ENCODE measurements around the gene CLDN6. TPM values are rescaled to one million over a fixed set of nuclear protein-coding genes. Genes with fewer than 3 reads are reported as not detected.

CLDN6 gene
- total and polyA plus RNA-seq, 2 of the 13 experiments (the other 11 are each of a cell fraction or from before 2014, with no cell fraction given), result 5.9 to 7.6 TPM

DNA sequence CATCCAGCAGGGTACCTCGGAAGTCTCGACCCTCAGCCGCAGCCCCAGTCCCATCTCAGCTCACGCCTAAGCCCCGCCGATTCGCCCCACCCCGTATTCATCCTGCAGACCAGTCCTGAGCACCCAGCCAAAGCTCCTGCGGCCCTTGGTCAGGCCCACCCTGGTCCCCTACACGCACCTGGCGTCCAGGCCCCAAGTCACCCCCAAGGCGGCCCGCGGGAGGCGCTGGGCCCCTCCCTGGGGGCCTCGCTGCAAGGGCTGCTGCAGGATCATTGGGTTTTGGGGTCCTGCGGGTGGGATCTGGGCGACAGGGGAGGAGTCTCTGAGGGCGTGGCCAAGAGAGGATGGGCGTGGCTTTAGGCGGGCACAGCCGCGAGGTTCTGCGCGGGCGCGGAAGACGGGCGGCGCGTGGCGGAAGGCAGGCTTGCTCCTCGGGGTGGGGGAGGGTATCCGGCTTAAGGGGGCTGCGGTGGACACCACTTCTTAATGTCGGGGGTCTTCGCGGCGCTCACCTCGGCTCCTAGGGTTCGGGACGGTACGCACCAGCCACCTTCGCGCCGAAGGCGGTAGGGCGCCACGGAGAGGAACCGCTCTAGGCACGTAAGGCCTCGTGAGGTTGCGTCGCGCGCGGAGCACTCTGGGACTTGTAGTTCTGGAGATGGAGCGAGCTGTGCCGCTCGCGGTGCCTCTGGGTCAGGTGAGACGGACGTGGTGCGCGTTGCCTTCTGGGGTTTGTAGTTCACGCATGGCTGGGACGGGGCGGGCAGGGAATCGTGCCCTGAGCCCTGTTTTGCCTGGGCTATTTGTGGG, 5.9 kb upstream of the CLDN6 start, which contains the start of the genes HCFC1R1 and THOC6 (continued):
- TF ChIP-seq TFE3 (CRISPR knock-in tag; IDR thresholded peaks at IDR 0.05), result peak; percentile 95
- no peak for TF ChIP-seq NFIB (CRISPR knock-in tag; IDR thresholded peaks at IDR 0.05; ENCODE audit: borderline replicate concordance)
- no peak for TF ChIP-seq MAFK (conservative IDR thresholded peaks at IDR 0.05 in 1 of 2, IDR thresholded peaks at IDR 0.05 in 1 of 2; ENCODE audit: low read length in 2 of 2)
- 0 out of 2 replicates have a peak, but pooled peaks have one; percentile 16 for TF ChIP-seq ZSCAN30 (CRISPR knock-in tag; IDR thresholded peaks at IDR 0.05)
- TF ChIP-seq HNRNPK (IDR thresholded peaks at IDR 0.05; ENCODE audit: low read depth, low read length, poor library complexity, severe bottlenecking), result peak; percentile 99
- no peak for TF ChIP-seq ZNF24 (IDR thresholded peaks at IDR 0.05)
- no peak for TF ChIP-seq IKZF1 (IDR thresholded peaks at IDR 0.05)
- TF ChIP-seq SMC3 (IDR thresholded peaks at IDR 0.05; ENCODE audit: low read length), result no peak
- TF ChIP-seq PAX8 (CRISPR knock-in tag; IDR thresholded peaks at IDR 0.05; ENCODE audit: borderline replicate concordance), result peak; percentile 74; the same call in 1 of the 2 replicates
- no peak for TF ChIP-seq ZSCAN29 (CRISPR knock-in tag; conservative IDR thresholded peaks at IDR 0.05)
- TF ChIP-seq ZNF569 (CRISPR knock-in tag; IDR thresholded peaks at IDR 0.05; ENCODE audit: borderline replicate concordance), result no peak
- no peak for TF ChIP-seq PREB (CRISPR knock-in tag; IDR thresholded peaks at IDR 0.05)
- TF ChIP-seq ZNF672 (CRISPR knock-in tag; IDR thresholded peaks at IDR 0.05), result no peak
- TF ChIP-seq SNAPC2 (CRISPR knock-in tag; IDR thresholded peaks at IDR 0.05), result peak; percentile 96
- TF ChIP-seq, protein P1, sequence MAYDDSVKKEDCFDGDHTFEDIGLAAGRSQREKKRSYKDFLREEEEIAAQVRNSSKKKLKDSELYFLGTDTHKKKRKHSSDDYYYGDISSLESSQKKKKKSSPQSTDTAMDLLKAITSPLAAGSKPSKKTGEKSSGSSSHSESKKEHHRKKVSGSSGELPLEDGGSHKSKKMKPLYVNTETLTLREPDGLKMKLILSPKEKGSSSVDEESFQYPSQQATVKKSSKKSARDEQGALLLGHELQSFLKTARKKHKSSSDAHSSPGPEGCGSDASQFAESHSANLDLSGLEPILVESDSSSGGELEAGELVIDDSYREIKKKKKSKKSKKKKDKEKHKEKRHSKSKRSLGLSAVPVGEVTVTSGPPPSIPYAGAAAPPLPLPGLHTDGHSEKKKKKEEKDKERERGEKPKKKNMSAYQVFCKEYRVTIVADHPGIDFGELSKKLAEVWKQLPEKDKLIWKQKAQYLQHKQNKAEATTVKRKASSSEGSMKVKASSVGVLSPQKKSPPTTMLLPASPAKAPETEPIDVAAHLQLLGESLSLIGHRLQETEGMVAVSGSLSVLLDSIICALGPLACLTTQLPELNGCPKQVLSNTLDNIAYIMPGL (CRISPR knock-in tag; IDR thresholded peaks at IDR 0.05; ENCODE audit: borderline replicate concordance in 1 of 2, low read depth in 1 of 2), result peak; percentile 49 to 75; a peak in 3 of 4 replicates
- no peak for TF ChIP-seq ZNF224 (CRISPR knock-in tag; IDR thresholded peaks at IDR 0.05)
- TF ChIP-seq TEF (CRISPR knock-in tag; IDR thresholded peaks at IDR 0.05), result no peak
- no peak; the same call in 1 of the 2 replicates for TF ChIP-seq ZNF430 (CRISPR knock-in tag; IDR thresholded peaks at IDR 0.05)
- peak; percentile 91 for TF ChIP-seq ZBTB34 (CRISPR knock-in tag; IDR thresholded peaks at IDR 0.05)
- 0 out of 2 replicates have a peak, but pooled peaks have one; percentile 0 for TF ChIP-seq RFXAP (CRISPR knock-in tag; IDR thresholded peaks at IDR 0.05; ENCODE audit: borderline replicate concordance)
